Gastrocnemius medialis (tissue), 4 donors: ENCODE results near the gene ADARB1. TPM values are rescaled to one million over a fixed set of nuclear protein-coding genes. Genes with fewer than 3 reads are reported as not detected.

ENCODE experiments used
- ATAC-seq, 2 donors: fragments of 150-250 bp; one replicate each; pipeline ENCODE4 v1.9.1; 2016
- DNase-seq, 2 donors: peaks; one replicate each; pipeline ENCODE4 v3.0.0-alpha.2; 2019
- H3K27ac ChIP-seq, 4 donors: fragments of 200-600 bp; sonication (generic); 1 replicate in 1 of 4; 2 replicates in 3 of 4; pipeline ENCODE4 v1.5.1; 2016 to 2018; ENCODE audit warnings: mild to moderate bottlenecking in 2 of 4, moderate library complexity in 1 of 4
- H3K27me3 ChIP-seq, 3 donors: fragments of 200-600 bp; sonication (generic) in 2 of 3; 1 replicate in 1 of 3; 2 replicates in 2 of 3; pipeline versions ENCODE4 v1.5.1 to v1.6.0; 2016 to 2019; ENCODE audit warnings: mild to moderate bottlenecking in 1 of 3, moderate library complexity in 1 of 3
- H3K36me3 ChIP-seq, 2 donors: fragments of 200-600 bp; sonication (generic) in 1 of 2; one replicate each; pipeline ENCODE4 v1.5.1; 2017 to 2018
- H3K4me1 ChIP-seq, 2 donors: fragments of 200-600 bp; sonication (generic) in 1 of 2; one replicate each; pipeline ENCODE4 v1.5.1; 2016 to 2017; ENCODE audit warnings: mild to moderate bottlenecking in 2 of 2
- H3K4me3 ChIP-seq, 4 donors: fragments of 200-600 bp; sonication (generic) in 3 of 4; 1 replicate in 1 of 4; 2 replicates in 3 of 4; pipeline ENCODE4 v1.5.1; 2016 to 2019; ENCODE audit warnings: mild to moderate bottlenecking in 2 of 4
- H3K9me3 ChIP-seq, 3 donors: fragments of 200-600 bp; sonication (generic) in 2 of 3; 1 replicate in 1 of 3; 2 replicates in 2 of 3; pipeline ENCODE4 v1.5.1; 2016 to 2019
- CTCF ChIP-seq, 5 experiments: fragments of 450-650 bp in 3 of 5; fragments of 200-600 bp in 2 of 5; sonication (generic) in 2 of 5; IDR thresholded peaks in 4 of 5; conservative IDR thresholded peaks in 1 of 5; 1 replicate in 4 of 5; 2 replicates in 1 of 5; pipeline ENCODE4 v1.5.1; 2016 to 2019; ENCODE audit warnings: antibody characterized with exemption in 5 of 5, mild to moderate bottlenecking in 3 of 5, moderate library complexity in 3 of 5
- POLR2A ChIP-seq, 2 donors: fragments of 450-650 bp; IDR thresholded peaks; one replicate each; pipeline ENCODE4 v1.6.1; 2017; ENCODE audit warnings: antibody characterized with exemption in 2 of 2, mild to moderate bottlenecking in 2 of 2, moderate library complexity in 2 of 2
- in situ Hi-C, 4 donors: fragments of 200-750 bp; cut with MboI; loops; one replicate each; pipeline versions ENCODE4 v1.15.0 to v1.8.0; 2017; ENCODE audit warnings: low sequenced_read_pairs in 4 of 4
- intact Hi-C: fragments of 100-400 bp; cut with DNase I; formaldehyde crosslinking; loops from one replicate; pipeline ENCODE4 v1.15.1; 2023; ENCODE audit warnings: low total_unique reads
- total RNA-seq, 4 donors: library from RNA; depleted of rRNA; stranded (reverse); fragments of >200 nt; gene quantifications; one replicate each; pipeline versions ENCODE4 v1.1.0 to v1.2.3, GENCODE V29; 2016

Gene ADARB1
- total RNA-seq, 4 donors from 2014 or later, result 5.9 to 11.5 (median 6.9) TPM

DNA sequence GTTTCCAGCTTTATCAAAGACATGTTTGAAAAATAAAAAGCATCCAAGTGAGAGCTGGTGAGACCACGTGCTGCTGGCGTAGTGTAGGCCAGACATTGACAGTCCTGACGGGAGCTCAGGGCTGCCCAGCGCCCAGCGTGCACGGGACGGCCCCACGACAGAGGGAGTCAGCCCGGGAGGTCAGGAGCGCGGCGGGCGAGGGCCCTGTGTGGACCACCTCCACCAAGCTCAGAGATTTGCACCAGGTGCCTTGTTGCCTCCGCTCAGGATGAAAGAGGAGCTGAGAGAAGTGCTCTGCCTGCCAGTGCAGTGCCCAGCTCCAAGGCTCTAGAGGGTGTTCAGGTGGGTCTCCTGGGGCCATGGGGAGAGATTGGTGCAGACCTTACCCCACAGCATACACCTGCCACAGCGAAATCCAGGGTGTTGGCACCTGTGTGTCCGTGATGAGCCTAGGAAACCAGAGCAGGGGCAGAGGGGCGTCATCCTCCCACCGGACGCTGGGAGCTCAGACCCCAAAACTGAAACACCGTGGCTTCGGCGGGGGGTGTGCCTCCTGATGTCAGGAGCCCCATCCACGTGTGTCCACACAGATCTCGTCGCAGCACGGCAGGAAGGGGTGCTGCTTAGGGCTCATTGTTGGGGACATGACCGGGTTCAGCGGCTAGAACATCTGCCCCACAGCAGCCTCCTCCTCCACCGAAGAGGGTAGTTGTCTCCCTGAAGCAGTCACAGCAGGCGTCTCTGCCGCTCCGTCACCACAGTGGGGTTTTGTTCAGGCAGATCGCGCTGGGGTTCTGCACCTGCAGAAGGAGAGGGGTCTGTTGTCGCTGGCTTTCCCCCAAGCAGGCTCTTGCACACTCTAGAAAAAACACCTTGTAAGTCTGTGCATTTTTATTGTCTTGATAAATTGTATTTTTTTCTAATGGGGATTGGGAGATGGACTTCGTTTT is 149.1 kb downstream of the ADARB1 start:
- Histone ChIP-seq H3K36me3 (peaks cover 0 to 30% of the 10 kb centered on the region in 2 donors), H3K4me3 (no peak overlapping the region), H3K9me3 (no peaks in the 10 kb centered on the region), H3K27me3 (peaks cover 4 to 9% (median 7%) of the 10 kb centered on the region in 3 donors), H3K4me1 (no peaks in the 10 kb centered on the region), H3K27ac (no peak overlapping the region)
- intact Hi-C loops, result no loop called here
- in situ Hi-C loops, result no loop called here
- no peak for ATAC-seq
- TF ChIP-seq POLR2A (IDR thresholded peaks at IDR 0.05) (no peak), CTCF (IDR thresholded peaks at IDR 0.05 in 4 of 5, conservative IDR thresholded peaks at IDR 0.05 in 1 of 5) (no peak)
- no peak for DNase-seq

DNA sequence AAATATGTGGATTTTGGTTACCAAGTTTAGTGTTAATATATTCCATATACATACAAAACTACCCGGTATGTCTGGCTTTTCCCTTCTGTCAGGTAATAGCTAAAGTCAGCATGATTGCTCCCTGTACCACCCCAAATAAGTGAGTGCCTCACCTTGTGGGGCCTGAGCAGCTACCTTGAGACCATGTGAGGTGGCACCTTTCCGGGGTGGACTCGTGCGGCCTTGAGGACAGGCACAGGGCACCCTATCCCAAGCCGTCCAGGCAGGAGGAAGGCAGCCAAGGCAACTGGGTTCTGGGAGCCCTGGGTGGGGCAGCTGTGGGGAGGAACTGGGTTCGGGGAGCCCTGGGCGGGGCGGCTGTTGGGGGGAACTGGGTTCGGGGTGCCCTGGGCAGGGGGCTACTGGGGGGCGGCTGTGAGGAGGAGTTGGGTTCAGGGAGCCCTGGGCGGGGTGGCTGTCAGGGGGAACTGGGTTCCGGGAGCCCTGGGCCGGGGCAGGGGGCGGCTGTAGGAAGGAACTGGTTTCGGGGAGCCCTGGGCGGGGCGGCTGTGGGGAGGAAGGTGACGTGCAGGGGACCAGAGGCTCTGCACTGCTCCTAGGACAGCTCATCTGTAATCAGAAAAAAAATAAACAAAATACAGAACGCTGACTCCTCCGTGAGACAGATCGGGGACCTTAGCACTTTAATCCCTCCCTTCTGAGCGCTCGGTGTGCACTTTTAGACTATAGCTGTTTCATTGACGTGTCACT is 150.0 kb downstream of the ADARB1 start:
- Histone ChIP-seq H3K27ac (no peak overlapping the region), H3K4me3 (no peak overlapping the region), H3K36me3 (peaks cover 0 to 30% of the 10 kb centered on the region in 2 donors), H3K4me1 (no peaks in the 10 kb centered on the region), H3K9me3 (no peaks in the 10 kb centered on the region), H3K27me3 (peaks cover 6 to 9% (median 7%) of the 10 kb centered on the region in 3 donors)
- DNase-seq, result no peak
- intact Hi-C loops, result no loop called here
- TF ChIP-seq POLR2A (IDR thresholded peaks at IDR 0.05) (no peak), CTCF (IDR thresholded peaks at IDR 0.05 in 4 of 5, conservative IDR thresholded peaks at IDR 0.05 in 1 of 5) (no peak)
- ATAC-seq, result no peak
- in situ Hi-C loops, result no loop called here

- ATAC-seq, result no peak
- intact Hi-C loops (no loop called here), in situ Hi-C loops (no loop called here)
- no peaks in the 10 kb centered on the region for H3K4me1 ChIP-seq
- no peak overlapping the region for H3K4me3 ChIP-seq
- H3K27ac ChIP-seq, result no peak overlapping the region
- H3K36me3 ChIP-seq, result peaks cover 0 to 28% of the 10 kb centered on the region in 2 donors
- H3K9me3 ChIP-seq, result no peaks in the 10 kb centered on the region
- TF ChIP-seq CTCF (IDR thresholded peaks at IDR 0.05 in 4 of 5, conservative IDR thresholded peaks at IDR 0.05 in 1 of 5) (no peak), POLR2A (IDR thresholded peaks at IDR 0.05) (no peak)
- no peak for DNase-seq
- H3K27me3 ChIP-seq, result peaks cover 7 to 9% (median 8%) of the 10 kb centered on the region in 3 donors
Observed at GRCh38 chr21:45225041-45225740, 150.8 kb downstream of the ADARB1 start.

DNA sequence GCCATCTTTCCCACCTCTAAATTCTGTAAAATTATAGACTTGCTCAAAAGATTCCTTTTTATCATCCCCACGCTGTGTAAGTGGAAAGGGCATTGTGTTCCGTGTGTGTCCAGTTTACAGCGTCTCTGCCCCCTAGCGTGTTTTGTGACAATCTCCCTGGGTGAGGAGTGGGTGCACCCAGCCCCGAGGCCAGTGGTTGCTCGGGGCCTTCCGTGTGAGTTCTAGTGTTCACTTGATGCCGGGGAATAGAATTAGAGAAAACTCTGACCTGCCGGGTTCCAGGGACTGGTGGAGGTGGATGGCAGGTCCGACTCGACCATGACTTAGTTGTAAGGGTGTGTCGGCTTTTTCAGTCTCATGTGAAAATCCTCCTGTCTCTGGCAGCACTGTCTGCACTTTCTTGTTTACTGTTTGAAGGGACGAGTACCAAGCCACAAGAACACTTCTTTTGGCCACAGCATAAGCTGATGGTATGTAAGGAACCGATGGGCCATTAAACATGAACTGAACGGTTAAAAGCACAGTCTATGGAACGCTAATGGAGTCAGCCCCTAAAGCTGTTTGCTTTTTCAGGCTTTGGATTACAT is 151.5 kb downstream of the ADARB1 start:
- Histone ChIP-seq H3K4me1 (no peaks in the 10 kb centered on the region), H3K9me3 (no peaks in the 10 kb centered on the region), H3K36me3 (peaks cover 0 to 22% of the 10 kb centered on the region in 2 donors), H3K27ac (no peak overlapping the region), H3K4me3 (no peak overlapping the region), H3K27me3 (peaks cover 7 to 9% (median 8%) of the 10 kb centered on the region in 3 donors)
- no peak for ATAC-seq
- intact Hi-C loops, result no loop called here
- no peak for DNase-seq
- TF ChIP-seq POLR2A (IDR thresholded peaks at IDR 0.05) (no peak), CTCF (IDR thresholded peaks at IDR 0.05 in 4 of 5, conservative IDR thresholded peaks at IDR 0.05 in 1 of 5) (no peak)
- in situ Hi-C loops, result no loop called here
